HG03064 (cell line): ENCODE measurements around the gene AGFG1.

Source experiments
- ATAC-seq: cut with Tn5 transposase; IDR thresholded peaks from one replicate; pipeline ENCODE4 v1.9.1; 2021; ENCODE audit warnings: low read depth; ENCODE audit not compliant: unreplicated experiment

Gene AGFG1

DNA sequence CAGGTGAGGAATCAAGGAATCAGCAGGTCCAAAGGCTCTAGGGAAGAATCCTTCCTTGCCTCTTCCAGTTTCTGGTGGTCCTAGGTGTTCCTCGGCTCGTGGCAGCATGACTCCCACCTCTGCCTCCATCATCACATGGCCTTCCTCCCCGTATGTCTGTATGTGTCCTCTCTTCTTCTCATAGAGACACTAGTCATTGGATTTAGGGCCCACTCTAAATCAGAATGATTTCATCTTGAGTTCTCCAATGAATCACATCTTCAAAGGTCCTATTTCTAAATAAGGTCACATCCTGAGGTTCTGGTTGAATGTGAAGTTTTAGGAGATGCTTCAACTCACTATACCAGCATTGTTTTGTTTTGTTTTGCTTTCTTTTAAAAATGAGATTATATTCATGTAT, 11.1 kb upstream of the AGFG1 start:
- ATAC-seq: no peak

DNA sequence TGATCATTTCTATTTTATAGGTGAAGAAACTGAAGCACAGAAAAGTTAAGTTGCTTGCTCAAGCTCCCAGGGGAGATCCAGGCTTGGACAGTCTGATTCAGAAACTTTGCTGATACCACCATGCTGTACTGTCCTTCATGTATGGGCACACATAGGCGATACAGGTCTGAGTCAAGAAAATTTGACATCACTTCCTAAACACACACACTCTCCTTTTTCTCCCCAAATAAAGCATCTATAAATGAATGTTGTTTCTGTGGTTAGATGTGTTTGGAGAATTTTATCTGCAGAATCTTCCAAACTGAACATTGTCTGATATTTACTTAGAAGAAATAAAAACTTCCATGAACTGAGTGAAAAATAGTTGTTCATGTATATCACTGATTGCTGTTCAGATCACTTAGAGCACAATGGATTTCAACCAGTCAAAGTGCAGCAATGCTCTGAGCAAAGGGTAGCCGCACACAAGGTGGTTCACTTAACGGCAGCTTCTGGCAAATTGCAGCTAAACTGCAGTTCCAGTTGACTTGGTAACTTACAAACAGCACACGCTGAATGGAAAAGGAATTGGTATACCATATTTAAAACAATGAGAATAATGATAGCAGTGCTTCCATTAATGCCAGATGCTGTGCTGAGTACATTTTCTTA, 10.0 kb upstream of the AGFG1 start:
- ATAC-seq: peak; percentile 20

GRCh38 chr2:227462462-227462951, 9.4 kb upstream of the AGFG1 start:
- peak; percentile 46 for ATAC-seq

GRCh38 chr2:227462972-227463931, 8.7 kb upstream of the AGFG1 start:
- ATAC-seq: no peak

DNA sequence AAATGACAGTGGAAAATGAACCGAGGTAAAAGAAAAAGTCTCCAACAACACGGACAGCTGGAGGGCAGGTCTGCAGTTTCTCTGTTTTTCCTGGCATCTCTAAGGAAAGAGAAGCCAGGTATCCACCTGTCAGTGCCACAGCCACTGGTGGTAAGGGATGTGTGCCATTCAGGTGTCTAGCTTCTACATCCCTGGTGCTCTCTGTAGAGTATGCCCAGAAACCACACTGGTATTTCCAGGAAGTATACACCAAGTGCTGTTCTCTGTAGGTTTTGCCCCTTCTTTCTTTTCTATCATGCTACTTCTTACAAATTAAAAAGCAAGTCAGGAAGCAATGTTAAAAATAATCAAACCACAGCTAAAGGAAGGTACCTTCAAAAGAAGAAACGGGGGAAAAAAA, 7.6 kb upstream of the AGFG1 start:
- ATAC-seq: no peak

GRCh38 chr2:227464851-227465250, 7.1 kb upstream of the AGFG1 start:
- no peak for ATAC-seq

DNA sequence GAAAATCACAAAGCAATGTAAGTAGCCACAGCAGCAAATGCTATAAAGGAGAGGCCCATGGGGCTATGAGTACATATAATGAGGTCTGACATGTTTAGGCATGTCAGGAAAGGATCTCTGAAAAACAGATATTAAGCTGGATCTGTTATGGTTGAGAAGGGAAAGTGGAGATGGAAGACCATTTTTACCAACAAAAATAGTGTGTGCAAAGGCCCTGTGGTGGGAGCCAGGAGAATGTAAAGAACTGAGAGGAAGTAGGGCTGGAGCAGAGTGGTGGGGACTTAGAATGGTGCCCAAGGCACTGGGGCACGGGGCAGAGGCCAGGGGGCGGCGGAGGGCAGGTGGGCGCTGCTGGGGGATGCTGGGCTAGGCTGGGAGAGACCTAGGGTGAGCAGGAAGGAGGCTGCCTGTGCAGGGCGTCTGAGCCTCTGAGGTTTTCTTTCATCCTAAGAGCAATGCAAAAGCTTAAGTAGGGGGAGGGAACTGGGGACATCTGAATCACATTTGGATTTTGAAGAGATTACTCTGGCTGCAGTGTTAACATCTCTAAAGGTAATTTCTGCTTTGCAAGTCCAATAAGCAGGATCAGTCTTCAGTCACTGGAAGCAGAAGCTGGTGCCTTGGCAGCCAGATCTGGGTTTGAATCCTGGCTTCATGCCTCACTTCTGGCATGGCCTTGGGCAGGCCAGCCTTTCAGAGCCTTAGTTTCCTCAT, 4.9 kb upstream of the AGFG1 start:
- no peak for ATAC-seq

DNA sequence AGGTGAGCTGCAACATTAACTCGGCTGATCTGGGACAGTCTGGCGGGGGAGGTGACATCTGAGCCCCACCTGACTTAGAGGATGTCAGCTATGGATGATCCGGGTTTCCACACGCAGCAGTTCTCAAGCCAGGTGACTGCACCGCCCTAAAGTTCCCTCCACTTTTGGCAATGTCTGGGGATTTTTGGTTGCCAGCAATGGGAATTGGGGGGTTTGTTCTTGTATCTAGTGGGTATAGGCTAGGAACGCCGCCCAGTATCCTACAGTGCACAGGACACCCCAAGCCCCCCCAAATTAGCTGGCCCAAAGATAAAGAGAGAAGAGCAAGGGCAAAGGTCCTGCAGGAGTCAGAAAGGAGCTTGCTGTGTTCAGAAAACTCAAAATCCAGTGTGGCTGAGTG, 544 bp upstream of the AGFG1 start:
- no peak for ATAC-seq

DNA sequence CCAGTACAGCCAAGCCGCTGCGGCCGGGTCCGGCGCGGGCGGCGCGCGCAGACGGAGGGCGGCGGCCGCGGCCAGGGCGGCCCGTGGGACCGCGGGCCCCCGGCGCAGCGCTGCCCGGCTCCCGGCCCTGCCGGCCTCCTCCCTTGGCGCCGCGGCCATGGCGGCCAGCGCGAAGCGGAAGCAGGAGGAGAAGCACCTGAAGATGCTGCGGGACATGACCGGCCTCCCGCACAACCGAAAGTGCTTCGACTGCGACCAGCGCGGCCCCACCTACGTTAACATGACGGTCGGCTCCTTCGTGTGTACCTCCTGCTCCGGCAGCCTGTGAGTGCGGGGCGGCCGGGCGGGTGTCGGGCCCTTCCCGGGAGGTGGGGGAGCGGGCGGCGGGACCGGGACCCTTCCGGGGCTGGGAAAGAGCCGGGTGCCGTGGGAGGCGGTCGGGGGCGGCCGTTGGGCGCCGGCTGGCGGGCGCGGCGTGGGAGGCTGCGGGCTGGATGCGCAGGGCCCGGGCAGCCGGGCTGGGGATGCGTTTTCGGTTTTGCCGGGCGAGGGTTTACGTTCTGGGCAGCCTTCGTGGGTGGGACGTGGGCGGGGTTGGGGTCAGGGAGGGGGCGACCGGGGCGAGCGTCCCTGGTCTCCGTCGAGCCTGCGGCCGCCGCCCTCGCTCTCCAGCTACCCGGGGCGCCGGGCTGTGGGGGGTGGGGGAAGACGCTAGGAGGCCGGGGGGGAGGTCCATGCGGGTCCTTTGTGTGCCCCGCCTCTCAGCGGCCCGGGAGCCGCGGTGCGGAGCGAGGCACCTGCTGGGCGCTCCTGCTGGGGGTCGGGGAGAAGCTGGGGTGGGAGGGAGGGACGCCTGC, 537 bp downstream of the AGFG1 start:
- peak; percentile 63 for ATAC-seq

DNA sequence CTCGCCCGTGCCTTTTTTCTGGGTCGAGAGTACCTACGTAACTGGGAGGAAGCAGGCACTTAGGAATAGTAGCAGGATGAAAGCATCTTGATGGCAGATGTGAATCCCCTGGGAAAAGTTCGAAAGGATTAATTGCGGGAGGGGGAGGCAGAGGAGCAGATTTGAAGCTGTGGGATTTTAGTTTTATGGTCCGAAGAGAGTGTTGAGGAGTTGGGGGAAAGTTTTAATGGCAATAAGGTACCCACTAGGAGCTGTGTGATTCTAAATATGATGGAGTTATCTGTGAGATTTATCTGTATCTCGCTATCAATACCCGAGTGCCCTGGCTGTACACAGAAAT, 1.1 kb downstream of the AGFG1 start:
- no peak for ATAC-seq

- ATAC-seq: no peak
Observed at GRCh38 chr2:227473806-227474205, 1.9 kb downstream of the AGFG1 start.

DNA sequence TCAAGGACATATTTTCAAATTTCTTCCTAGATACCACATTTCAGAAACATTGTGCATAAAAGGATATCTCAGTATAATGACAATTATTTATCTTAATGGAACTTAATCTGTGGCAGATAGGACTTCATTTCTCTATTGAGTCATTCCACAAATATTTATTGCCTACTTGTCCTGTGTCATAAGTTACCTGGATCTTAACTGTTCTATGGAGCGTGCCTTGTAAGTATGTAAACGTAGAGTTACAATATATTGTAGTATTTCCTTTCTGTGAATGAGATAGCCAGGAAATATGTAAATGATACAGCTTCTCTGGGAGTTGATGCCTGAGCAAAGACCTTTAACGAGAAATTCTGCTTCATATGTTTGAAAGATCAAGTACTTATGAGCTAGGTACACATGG, 2.5 kb downstream of the AGFG1 start:
- ATAC-seq: no peak

- no peak for ATAC-seq
Observed at GRCh38 chr2:227477291-227477690, 5.3 kb downstream of the AGFG1 start.

DNA sequence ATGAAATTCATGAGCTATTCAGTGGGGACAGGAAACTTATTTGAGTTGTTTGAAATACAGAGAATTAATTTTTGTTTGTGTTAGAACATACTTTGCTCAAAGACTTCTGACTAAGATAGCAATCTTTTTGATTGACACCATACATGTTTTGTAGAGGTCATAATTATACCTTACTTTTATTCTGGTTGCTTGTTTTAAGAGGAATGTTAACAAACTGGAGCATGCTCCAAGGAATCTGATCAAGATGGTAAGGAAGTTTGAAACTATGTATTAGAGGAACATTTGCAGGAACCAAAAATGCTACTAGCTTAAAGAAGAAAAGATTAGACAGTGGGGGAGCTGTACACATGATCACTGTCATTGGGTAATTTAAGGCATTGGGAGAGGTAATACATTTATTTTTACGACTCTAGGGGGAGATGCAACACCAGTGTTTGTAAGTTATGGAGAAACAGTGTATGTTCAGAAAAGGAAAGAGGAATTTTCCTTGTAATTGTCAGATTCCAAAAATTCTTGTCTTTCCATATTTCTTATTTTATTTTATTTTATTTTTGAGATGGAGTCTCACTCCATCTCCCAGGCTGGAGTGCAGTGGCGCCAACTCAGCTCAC, 8.0 kb downstream of the AGFG1 start:
- peak; percentile 37 for ATAC-seq

GRCh38 chr2:227480528-227480927, 8.6 kb downstream of the AGFG1 start:
- ATAC-seq: peak; percentile 37

- ATAC-seq: peak; percentile 85
Observed at GRCh38 chr2:227482638-227483340, 10.8 kb downstream of the AGFG1 start.

GRCh38 chr2:227485429-227485828, 13.5 kb downstream of the AGFG1 start:
- no peak for ATAC-seq

GRCh38 chr2:227486688-227487087, 14.7 kb downstream of the AGFG1 start:
- no peak for ATAC-seq

GRCh38 chr2:227488045-227488444, 16.1 kb downstream of the AGFG1 start:
- no peak for ATAC-seq
